ENCODE results near the gene TNS3.

The TNS3 gene

DNA sequence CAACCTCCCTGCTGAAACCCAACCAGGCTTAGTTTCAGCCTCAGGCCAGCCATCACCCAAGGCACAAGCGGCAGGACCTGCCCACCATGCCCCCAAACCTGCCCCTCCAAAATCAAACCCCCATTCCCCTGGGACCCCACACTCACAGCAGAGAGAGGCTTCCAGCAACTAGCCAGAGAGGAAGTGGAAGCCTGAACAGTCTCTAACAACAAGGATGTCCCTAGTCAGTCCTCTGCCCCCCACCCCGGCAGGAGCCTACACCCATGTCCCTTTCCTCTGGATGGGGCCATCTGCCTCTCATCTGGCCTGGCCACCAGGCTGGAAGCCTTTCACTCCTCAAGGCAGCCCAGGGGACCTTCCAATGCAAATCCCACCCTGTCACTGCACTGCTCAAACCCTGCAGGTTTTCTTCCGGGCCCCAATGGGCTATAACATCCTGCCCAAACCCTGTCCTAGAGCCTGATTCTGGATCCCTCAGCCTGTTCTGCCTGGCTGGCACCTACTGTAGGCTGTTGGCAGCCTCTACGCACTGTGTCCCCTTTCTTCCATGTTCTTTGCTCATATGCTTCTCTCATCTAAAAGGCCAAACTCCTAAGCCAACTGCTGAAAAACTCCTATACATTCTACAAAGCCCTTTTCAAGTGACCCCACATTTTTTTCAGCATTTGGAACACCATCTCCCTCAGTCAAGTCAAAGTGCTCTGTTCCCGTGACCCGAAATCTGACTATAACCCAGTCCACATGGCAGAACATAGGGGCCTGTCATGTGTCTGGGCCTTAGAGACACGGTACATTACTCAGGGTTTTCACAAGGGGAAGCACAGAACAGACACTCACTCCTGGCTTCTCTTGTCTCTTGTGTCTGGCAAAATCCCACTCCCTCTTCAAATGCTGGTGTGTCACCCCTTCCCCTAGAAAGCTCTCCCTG, 253.3 kb downstream of the TNS3 start:
- no peak overlapping the region for H3K4me3 ChIP-seq (ENCODE audit: low read depth, low read length)
- no peak for TF ChIP-seq CTCF (IDR thresholded peaks at IDR 0.05; ENCODE audit: borderline replicate concordance, insufficient read depth, low read depth, low read length)

DNA sequence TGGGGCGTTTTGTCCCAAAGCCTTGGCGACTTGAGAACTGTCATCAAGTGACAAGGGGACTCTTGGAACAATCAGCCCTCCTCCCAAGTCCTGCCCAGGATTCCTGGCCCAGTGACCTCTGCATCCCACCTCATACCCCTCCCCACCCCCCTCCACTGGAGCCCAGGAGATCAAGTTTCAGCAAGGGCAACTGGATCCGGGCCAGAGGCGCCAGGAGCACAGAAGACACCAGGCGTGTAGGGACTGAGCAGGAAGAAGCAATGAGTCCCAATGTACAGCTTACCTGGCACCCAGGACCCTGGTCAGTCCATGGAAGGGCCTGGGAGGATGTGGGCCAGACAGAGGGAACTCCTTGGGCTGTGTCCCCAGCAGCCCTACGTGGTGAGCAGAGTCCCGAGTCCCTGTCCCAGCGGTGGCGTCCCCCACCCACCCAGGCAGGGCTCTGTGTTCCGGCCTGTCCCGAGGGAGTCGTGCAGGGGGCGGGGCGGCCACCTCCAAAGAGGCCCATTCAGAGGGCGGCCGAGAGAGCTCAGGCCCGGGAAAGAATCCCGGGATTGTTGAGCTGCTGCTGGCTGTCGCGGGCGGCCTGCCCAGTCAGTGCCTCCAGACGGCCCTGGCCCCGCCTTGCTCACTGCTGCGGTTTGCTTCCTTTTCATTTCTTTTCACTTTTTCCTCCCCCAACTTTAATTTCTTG, 254.1 kb downstream of the TNS3 start:
- no peak for TF ChIP-seq CTCF (IDR thresholded peaks at IDR 0.05; ENCODE audit: borderline replicate concordance, insufficient read depth, low read depth, low read length)
- H3K4me3 ChIP-seq (ENCODE audit: low read depth, low read length), result no peak overlapping the region

DNA sequence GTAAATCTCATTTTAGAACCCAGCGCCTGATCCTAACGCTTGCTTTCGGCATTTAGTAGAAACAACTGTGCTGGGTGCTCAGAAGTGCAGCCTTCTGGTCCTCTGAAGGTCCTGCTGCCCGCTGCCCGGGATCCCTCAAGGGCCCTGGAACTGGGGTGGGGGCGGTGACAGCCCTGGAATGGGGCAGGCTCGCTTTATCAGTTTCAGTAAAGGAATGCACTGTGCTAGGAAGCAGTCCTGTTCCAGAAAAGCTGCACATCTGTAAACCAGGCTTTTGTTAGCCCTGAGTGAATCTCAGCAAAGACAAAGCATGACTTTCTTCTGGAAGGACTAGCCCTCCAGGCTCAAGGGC, 254.6 kb downstream of the TNS3 start:
- TF ChIP-seq CTCF (IDR thresholded peaks at IDR 0.05; ENCODE audit: borderline replicate concordance, insufficient read depth, low read depth, low read length), result no peak
- no peak overlapping the region for H3K4me3 ChIP-seq (ENCODE audit: low read depth, low read length)

DNA sequence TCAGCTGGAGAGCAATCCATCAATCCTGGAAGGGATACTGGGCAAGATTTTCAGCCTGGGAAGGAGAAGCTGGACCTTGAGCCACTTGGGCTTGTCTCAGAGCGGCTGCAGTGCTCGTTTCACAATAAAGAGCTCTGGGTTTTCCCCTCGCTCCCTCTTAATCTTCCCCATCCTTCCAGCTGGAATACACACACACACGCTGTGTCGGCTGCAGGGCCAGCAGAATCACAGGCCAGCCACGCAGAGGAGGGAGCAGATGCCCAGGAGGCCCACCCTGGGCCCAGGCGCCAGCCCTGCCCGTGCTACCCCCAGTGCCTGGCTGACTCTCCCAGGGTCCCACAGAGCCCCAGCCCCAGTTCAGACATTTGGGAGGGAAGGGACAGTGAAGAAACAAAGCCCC, 255.1 kb downstream of the TNS3 start:
- no peak for TF ChIP-seq CTCF (IDR thresholded peaks at IDR 0.05; ENCODE audit: borderline replicate concordance, insufficient read depth, low read depth, low read length)
- H3K4me3 ChIP-seq (ENCODE audit: low read depth, low read length), result no peak overlapping the region

DNA sequence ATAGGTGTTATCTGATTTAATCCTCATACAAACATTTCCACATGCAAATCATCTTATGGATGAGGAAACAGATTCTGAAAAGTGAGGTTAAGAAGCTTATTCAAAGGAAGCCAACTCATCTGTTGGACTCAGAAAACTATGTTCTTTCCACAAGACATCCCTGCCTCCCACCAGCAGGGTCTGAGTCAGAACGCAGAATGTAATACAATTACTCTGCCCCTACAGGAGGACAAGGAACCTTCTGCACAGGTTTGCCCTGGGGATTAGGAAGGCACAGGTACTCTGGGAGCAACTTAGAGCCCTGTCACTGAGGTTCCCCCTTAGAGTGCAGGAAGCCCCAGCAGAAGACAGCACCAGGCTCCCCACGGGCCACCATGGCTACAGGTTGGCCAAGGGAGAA, 255.7 kb downstream of the TNS3 start:
- no peak overlapping the region for H3K4me3 ChIP-seq (ENCODE audit: low read depth, low read length)
- TF ChIP-seq CTCF (IDR thresholded peaks at IDR 0.05; ENCODE audit: borderline replicate concordance, insufficient read depth, low read depth, low read length), result no peak

- H3K4me3 ChIP-seq (ENCODE audit: low read depth, low read length), result no peak overlapping the region
- TF ChIP-seq CTCF (IDR thresholded peaks at IDR 0.05; ENCODE audit: borderline replicate concordance, insufficient read depth, low read depth, low read length), result no peak
These were observed 256.6 kb downstream of the TNS3 start for GRCh38 chr7:47325337-47325736.

GRCh38 chr7:47323904-47324303, 258.0 kb downstream of the TNS3 start:
- H3K4me3 ChIP-seq (ENCODE audit: low read depth, low read length), result no peak overlapping the region
- TF ChIP-seq CTCF (IDR thresholded peaks at IDR 0.05; ENCODE audit: borderline replicate concordance, insufficient read depth, low read depth, low read length), result no peak

Measured in GM12875 (cell line).